GM19395 (cell line): ENCODE results near the gene SERINC4.
A peak's percentile ranks its signal among the peaks of the same experiment; 100 is the strongest.
"Not testable (repeated sequence)": the region's sequence is repeated elsewhere in the genome, so short reads cannot be mapped to it uniquely, and the experiment has no call there.

Experiments used
- ATAC-seq: cut with Tn5 transposase; IDR thresholded peaks from one replicate; pipeline ENCODE4 v1.9.1; 2021; ENCODE audit warnings: mild to moderate bottlenecking, moderate library complexity; ENCODE audit not compliant: unreplicated experiment

The SERINC4 gene

DNA sequence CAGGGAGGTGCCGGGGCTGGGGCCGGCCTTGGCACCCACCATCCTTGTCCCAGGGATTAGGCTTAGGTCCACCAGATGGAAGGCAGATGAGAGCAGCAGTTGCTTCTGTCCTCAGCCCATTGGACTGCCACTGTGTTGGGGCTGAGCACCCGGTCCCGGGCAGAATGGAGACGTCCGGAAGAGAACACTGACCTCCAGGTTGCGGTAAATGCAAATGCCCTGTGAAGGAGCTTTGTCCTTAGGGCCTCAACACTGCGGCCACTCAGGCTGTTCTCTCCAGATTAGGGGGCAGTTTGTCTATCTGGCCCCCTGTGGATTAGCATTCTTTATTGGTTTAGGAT is at the start of gene SERINC4:
Gene SERINC4, minus strand, starts transcription at position 276 of the 341 bp plus-strand sequence. Its CDS starts 234 bp downstream, at position 42.
- no peak for ATAC-seq

DNA sequence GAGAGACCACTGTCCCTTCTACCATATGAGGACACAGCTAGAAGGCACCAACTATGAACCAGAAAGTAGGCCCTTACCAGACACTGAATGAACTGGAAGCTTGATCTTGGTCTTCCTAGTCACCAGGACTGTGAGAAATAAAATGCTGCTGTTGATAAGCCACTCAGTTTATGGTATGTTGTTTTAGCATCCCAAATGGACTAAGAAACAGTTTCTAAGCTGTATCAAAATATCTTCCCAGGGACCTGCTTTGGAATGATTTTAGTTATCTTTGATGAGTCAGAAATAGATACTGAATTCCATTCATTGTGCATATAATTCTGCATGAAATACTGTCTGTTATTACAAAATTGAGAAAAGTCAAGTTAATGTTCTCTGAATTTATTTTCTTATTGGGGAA is 45.4 kb upstream of the SERINC4 start:
- no peak for ATAC-seq

DNA sequence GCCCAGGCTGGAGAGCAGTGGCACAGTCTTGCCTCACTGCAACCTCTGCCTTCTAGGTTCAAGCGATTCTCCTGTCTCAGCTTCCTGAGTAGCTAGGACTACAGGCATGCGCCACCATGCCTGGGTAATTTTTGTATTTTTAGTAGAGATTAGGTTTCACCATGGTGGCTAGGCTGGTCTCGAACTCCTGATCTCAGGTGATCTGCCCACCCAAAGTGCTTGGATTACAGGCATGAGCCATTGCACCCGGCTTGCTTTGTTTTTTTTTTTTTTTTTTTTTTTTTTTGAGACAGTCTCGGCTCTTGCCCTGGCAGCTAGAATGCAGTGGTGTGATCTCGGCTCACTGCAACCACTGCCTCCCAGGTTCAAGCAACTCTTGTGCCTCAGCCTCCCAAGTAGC is 32.5 kb upstream of the SERINC4 start:
- ATAC-seq, result not testable (repeated sequence)

DNA sequence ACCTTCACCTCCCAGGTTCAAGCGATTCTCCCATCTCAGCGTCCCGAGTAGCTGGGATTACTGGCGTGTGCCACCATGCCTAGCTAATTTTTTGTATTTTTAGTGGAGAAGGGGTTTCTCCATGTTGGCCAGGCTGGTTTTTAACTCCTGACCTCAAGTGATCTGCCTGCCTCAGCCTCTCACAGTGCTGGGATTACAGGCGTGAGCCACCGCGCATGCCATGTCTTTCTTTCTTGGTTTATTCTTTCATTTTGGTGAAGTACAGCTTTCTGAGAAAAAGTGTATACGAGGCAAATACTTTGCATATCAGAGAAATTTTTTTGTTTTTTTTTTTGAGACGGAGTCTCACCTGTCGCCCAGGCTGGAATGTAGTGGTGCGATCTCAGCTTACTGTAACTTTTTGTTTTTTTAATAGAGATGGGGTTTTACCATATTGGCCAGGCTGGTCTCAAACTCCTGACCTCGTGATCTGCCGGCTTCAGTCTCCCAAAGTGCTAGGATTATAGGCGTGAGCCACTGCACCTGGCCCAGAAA is 31.6 kb upstream of the SERINC4 start:
- not testable (repeated sequence) for ATAC-seq

DNA sequence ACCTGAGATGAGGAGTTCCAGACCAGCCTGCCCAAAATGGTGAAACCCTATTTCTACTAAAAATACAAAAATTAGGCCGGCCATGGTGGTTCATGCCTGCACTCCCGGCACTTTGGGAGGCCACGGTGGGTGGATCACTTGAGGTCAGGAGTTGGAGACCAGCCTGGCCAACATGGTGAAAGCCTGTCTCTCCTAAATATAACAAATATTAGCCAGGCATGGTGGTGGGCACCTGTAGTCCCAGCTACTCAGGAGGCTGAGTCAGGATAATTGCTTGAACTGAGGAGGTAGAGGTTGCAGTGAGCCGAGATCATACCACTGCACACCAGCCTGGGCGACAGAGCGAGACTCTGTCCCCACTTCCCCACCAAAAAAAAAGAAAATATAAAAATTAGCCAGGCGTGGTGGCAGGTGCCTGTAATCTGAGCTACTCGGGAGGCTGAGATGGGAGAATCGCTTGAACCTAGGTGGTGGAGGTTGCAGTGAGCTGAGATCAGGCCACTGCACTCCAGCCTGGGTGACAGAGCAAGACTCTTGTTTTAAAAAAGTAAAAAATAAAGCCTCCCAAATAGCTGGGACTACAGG is 30.8 kb upstream of the SERINC4 start:
- ATAC-seq, result not testable (repeated sequence)

DNA sequence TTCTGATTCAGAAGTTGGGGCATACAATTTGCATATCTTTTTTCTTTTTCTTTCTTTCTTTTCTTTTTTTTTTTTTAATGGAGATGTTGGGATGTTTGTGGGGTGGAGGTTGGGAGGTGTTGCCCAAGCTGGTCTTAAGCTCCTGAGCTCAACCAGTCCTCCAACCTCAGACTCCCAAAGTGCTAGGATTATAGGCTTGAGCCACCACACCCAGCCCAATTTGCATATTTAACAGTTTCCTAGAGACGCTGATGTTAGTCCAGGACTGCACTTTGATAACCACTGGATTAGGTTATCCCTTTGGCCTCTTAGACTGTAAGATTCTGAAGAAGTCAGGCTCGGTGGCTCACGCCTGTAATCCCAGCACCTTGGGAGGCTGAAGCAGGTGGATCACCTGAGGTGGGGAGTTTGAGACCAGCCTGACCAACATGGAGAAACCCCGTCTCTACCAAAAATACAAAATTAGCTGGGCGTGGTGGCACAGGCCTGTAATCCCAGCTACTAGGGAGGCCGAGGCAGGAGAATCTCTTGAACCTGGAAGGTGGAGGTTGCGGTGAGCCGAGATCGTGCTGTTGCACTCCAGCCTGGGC is 30.0 kb upstream of the SERINC4 start:
- not testable (repeated sequence) for ATAC-seq

DNA sequence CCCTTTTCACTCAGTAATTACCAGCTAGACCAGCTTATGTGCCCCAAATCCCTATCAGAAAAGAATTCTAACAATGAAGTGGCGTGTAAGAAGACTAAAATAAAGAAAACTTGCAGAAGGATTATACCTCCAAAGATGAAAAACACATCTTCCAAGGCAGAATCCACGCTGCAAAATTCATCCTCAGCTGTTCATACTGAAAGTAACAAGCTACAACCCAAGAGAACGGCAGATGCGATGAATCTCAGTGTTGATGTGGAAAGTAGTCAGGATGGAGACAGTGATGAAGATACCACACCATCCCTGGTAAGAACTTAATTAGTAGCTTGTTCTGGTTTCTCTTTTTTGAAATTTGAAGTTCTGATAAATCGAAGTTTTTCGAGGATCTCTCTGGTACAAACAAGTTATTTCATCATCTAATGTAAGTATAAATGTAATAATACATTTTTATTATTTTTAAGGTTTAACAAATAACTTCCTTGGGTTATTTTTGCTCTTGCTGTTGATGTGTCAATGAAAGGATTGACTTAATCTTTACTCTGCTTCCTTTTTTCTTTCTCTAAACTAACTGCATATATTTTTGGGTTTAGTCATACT is 28.1 kb upstream of the SERINC4 start:
- no peak for ATAC-seq

DNA sequence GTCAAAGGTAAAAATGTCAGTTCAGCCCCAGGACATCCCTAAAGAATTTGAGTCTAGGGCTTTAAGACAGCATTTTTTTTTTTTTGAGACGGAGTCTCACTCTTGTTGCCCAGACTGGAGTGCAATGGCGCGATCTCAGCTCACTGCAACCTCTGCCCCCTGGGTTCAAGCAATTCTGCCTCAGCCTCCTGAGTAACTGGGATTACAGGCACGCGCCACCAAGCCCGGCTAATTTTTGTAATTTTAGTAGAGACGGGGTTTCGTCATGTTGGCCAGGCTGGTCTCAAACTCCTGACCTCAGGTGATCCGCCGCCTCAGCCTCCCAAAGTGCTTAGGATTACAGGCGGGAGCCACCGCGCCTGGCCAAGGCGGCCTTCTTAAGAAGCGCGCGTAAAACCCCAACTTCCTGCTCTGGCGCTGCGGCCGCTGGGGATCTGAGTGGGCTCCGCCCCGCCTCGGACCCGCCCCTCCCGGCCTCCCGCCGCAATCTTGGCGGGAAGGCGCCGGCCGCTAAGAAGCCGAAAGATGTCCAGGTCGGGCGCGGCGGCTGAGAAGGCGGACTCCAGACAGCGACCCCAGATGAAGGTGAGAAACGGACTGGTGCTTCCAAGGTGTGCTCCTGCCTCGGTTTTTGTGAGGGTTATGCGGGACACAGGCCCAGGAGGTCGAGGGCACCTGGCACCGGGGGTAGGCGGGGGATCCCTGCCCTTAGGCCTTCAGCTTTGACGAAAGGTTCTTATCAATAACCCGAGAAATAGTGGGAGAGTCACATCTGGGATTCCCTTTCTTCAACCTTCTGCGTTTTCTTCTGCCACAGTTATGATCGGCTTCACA is 26.7 kb upstream of the SERINC4 start, which contains the start of gene WDR76:
Gene WDR76, plus strand, starts transcription at position 495 of the 834 bp plus-strand sequence. Its CDS starts 31 bp downstream, at position 526.
- ATAC-seq, result peak; percentile 68

DNA sequence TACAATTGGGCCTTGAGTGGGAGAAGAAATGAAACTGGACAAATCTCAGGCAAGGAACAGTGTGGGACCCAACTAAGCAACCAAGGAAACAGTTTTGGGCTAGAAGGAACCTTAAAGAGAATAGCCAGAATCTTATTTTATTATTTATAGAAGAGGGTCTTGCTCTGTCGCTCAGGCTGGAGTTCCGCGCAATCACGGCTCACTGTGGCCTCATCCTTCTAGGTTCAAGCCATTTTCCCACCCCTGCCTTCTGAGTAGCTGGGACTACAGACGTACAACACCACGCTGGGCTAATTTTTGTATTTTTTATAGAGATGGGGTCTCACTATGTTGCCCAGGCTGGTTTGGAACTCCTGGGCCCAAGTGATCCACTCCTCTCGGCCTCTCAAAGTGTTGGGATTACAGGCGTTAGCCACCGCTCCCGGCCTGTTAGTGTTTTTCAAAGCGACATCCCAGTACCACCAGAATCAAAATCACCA is 26.0 kb upstream of the SERINC4 start:
- ATAC-seq, result no peak

DNA sequence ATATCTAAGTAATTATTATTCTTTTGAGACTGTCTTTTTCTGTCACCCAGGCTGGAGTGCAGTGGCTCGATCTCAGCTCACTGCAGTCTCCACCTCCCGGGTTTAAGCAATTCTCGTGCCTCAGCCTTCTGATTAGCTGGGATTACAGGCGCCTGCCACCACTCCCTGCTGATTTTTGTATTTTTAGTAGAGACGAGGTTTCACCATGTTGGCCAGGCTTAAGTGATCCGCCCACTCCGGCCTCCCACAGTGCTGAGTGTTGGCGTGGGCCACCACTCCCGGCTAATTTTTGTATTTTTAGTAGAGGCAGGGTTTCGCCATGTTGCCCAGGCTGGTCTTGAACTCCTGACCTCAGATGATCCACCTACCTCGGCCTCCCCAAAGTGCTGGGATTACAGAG is 25.3 kb upstream of the SERINC4 start:
- ATAC-seq, result not testable (repeated sequence)

DNA sequence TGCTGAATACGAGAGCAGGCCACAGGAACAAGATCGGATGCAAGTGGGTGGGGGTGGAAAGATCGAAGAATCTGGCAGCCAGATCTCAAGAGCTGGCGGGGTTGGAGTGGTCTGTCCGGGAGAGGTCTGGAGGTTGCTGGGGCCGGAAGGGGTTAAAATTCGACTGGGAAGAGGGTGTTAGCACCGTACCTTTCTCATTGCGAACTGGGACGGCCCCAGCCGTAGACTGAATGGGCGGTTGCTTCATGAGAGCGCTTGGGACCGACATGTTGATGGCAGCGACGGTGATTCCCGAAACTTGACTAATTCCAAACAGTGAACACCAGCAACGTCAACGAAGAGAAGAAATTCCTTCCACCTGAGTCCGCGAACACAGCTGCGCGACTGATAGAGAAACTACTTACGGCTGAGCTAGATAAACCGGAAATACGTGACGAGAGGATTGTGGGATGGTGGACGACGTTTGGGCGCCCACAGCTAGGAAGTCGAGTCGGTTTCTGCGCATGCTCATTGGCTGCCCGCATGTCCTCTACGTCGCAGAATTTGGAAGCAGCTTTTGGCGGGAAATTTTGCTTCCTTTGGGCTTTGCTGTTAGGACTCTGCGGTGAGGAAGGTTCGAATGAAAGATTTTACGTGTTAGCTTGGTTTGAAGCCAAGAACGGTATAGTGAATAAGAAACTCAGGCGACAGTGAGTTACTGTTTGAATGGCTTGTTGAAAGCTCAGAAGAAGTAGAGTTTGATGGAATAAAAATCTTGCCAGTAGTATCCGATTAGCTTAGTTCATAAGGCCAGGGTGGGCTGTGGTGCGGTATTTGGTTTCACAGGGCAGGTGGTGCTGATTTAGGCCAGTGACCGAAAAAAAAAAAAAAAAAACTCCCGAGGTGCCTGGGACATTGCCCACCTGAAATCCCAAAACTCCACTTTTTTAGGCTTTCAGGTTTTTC is 24.6 kb upstream of the SERINC4 start, which contains the start of gene MFAP1:
Gene MFAP1, minus strand, starts transcription at position 389 of the 945 bp plus-strand sequence. Its CDS starts 121 bp downstream, at position 268.
- ATAC-seq, result peak; percentile 81

DNA sequence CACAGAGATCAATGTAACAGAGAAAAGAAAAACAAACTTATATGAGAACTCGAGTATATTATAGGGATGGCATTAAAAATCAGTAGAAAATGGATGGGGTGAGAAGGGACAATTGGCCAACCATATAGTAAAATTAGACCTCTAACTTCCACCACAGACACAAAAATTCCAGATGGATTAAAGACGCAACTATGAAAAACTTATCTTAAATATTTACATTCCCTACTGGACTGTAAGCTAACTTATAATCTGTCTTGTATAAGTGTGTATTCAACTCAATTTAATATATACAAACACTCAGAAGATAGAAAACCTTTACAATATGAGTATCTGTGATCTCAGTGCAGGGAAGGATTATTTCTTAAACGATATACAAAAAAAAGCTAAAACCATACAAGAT is 21.5 kb upstream of the SERINC4 start:
- ATAC-seq, result no peak

DNA sequence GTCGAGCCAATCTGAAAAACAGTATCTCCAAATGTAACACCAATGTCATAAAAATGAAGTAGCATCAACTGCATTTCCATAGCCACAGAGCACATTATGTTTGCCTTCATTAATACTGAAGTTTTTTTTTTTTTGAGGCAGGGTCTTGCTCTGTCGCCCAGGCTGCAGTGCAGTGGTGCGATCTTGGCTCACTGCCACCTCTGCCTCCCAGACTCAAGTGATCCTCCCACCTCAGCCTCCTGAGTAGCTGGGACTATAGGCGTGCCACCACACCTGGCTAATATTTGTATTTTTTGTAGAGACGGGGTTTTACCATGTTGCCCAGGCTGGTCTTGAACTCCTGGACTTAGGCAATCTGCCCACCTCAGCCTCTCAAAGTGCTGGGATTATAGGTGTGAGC is 15.0 kb upstream of the SERINC4 start:
- not testable (repeated sequence) for ATAC-seq

DNA sequence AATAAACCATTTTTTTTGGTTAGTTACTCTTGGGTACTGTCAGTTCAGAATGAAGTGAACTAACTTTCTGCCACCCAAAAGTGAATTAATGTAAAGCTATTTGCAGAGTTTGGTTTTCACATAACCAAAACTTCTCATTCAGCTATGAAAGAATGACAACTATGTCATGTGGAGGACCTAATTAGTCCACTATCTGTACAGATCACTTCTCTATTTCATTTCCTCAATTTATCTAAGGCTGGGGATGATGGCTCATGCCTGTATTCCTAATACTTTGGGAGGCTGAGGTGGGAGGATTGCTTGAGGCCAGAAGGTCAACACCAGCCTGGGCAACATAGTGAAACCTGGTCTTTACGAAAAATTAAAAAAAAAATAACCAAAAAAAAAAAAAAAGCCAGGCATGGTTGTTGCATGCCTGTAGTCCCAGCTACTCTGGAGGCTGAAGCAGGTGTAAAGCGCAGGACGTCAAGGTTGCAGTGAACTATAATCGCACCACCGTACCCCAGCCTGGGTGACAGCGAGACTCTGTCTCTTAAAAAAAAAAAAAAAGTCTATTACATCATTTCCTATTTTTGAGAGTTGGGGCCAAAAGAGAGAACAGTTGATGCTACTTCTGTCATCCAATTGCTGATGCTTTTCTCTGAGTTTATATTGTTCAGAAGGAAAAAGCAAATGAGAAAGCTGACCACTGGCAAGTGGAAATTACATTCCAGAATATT is 9.1 kb upstream of the SERINC4 start:
- ATAC-seq, result peak; percentile 64

DNA sequence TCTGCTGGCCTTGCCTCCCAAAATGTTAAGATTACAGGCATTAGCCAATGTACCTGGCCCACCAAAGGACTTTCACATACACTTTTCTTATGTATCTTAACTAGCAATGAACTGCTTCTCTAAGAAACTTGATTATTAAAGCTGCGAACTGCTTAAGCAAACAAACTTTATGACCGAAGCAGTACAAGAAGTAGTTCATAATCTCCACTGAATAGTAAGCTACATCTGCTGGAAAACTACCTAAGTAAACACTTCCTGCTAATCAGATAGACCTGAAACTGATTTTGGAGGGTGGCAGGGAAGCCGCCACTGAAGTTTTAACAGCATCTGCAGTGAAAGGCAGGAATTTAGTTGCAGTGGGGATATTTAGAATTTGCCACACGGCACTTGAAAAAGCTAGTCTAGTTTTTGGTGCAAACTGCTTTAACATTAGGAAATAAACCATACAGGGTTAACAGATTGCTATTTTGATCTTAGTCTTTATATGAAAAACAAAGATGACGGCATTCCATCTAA is 8.5 kb upstream of the SERINC4 start:
- ATAC-seq, result no peak

DNA sequence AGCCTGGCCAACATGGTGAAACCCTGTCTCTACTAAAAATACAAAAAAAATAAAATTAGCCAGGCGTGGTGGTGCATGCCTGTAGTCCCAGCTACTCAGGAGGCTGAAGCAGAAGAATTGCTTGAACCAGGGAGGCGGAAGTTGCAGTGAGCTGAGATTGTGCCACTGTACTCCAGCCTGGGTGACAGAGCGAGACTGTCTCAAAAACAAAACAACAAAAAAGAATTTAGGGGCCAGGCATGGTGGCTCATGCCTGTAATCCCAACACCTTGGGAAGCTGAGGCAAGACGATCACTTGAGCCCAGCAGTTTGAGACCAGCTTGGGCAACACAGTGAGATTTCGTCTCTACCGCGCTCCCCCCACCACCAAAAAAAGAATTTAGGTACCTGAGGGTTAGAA is 2.7 kb upstream of the SERINC4 start:
- ATAC-seq, result not testable (repeated sequence)

DNA sequence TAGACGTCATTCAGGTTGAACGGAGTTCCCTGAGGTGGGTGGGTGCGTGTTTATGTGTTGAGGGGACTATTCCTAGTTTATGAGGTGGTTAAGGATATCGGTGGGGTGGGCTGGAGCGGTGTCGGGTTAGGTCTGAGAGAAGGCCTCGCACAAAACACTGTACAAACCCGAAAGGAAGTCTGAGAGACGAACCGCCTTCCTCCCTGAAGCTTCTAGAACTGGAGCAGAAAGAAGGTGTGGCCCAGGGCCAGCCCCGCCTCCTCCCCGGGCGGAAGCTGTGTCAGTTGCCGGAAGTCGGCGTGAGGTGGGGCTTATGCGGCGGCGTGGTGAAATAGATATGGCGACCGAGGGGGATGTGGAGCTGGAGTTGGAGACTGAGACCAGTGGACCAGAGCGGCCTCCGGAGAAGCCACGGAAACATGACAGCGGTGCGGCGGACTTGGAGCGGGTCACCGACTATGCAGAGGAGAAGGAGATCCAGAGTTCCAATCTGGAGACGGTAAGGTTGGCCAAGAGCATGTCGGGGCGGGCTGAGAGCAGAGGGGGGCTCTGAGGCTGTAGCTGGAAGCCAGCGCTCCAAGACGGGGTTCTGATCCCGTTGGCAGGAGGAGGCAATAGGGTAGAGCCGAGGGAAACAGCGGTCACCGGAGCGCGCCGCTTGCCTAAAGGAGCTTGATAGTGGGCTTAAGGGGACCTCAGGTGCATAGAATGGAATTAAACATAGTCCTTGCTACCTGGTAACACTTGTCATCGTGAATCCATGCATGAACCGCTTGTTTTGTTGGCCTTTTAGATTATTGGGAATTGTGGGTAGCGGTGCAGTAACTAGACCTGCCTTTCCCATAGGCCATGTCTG is 494 bp upstream of the SERINC4 start, which contains the start of gene HYPK:
Gene HYPK, plus strand, starts transcription at position 314 of the 856 bp plus-strand sequence. Its CDS starts 24 bp downstream, at position 338.
- peak; percentile 80 for ATAC-seq
